H9 (cell line): ENCODE measurements around the gene APCDD1. TPM values are rescaled to one million over a fixed set of nuclear protein-coding genes. Genes with fewer than 3 reads are reported as not detected.

ENCODE experiments used
- DNase-seq: peaks from one replicate; pipeline ENCODE4 v3.0.0-alpha.2; 2017
- H2AFZ ChIP-seq: one replicate; pipeline ENCODE4 v1.6.1; 2013; ENCODE audit warnings: mild to moderate bottlenecking, low read length, control low read depth, moderate library complexity
- H2AK5ac ChIP-seq: 2 replicates; pipeline ENCODE4 v1.6.1; 2013; ENCODE audit warnings: low read length, control low read depth, mixed read lengths; ENCODE audit not compliant: insufficient read length
- H2BK120ac ChIP-seq: one replicate; pipeline ENCODE4 v1.6.1; 2013; ENCODE audit warnings: low read depth, mild to moderate bottlenecking, low read length, control low read depth, inconsistent platforms; ENCODE audit not compliant: poor library complexity, severe bottlenecking
- H2BK12ac ChIP-seq: 2 replicates; pipeline ENCODE4 v1.6.1; 2013; ENCODE audit warnings: low read length, control low read depth, mixed read lengths, low read depth; ENCODE audit not compliant: insufficient read length
- H2BK15ac ChIP-seq: 2 replicates; pipeline ENCODE4 v1.6.1; 2013; ENCODE audit warnings: low read depth, low read length, control low read depth
- H2BK20ac ChIP-seq: one replicate; pipeline ENCODE4 v1.6.1; 2013; ENCODE audit warnings: low read depth, mild to moderate bottlenecking, low read length, control low read depth, inconsistent platforms; ENCODE audit not compliant: poor library complexity, severe bottlenecking
- H2BK5ac ChIP-seq: 2 replicates; pipeline ENCODE4 v1.6.1; 2013; ENCODE audit warnings: low read length, control low read depth, mixed read lengths; ENCODE audit not compliant: insufficient read length
- H3K14ac ChIP-seq: 2 replicates; pipeline ENCODE4 v1.6.1; 2013; ENCODE audit warnings: low read length, control low read depth; ENCODE audit not compliant: insufficient read depth
- H3K18ac ChIP-seq: 2 replicates; pipeline ENCODE4 v1.6.1; 2013; ENCODE audit warnings: low read depth, mild to moderate bottlenecking, mixed read lengths, low read length, control low read depth; ENCODE audit not compliant: insufficient read length
- H3K23ac ChIP-seq: 2 replicates; pipeline ENCODE4 v1.6.1; 2013; ENCODE audit warnings: low read length, control low read depth, mixed read lengths, low read depth; ENCODE audit not compliant: insufficient read length
- H3K23me2 ChIP-seq: 2 replicates; pipeline ENCODE4 v1.6.1; 2013; ENCODE audit warnings: low read depth, mild to moderate bottlenecking, mixed read lengths, low read length, control low read depth; ENCODE audit not compliant: insufficient read length, poor library complexity, severe bottlenecking
- H3K27ac ChIP-seq: 2 replicates; pipeline ENCODE4 v1.5.1; 2013; ENCODE audit warnings: low read length, control low read depth, mixed read lengths, low read depth; ENCODE audit not compliant: insufficient read length
- H3K27me3 ChIP-seq: 2 replicates; pipeline ENCODE4 v1.6.1; 2013; ENCODE audit warnings: low read length, control low read depth, inconsistent platforms; ENCODE audit not compliant: insufficient read depth
- H3K4ac ChIP-seq: 2 replicates; pipeline ENCODE4 v1.6.1; 2013; ENCODE audit warnings: low read depth, mild to moderate bottlenecking, control low read depth, inconsistent platforms, low read length, moderate library complexity
- H3K4me1 ChIP-seq: 2 replicates; pipeline ENCODE4 v1.6.1; 2013; ENCODE audit warnings: low read length, control low read depth, inconsistent platforms; ENCODE audit not compliant: insufficient read depth
- H3K4me2 ChIP-seq: 2 replicates; pipeline ENCODE4 v1.6.1; 2013; ENCODE audit warnings: low read length, control low read depth, mixed read lengths; ENCODE audit not compliant: insufficient read length, insufficient read depth
- H3K56ac ChIP-seq: 2 replicates; pipeline ENCODE4 v1.6.1; 2013; ENCODE audit warnings: low read depth, mild to moderate bottlenecking, mixed read lengths, low read length, control low read depth; ENCODE audit not compliant: insufficient read length
- H3K79me1 ChIP-seq: 2 replicates; pipeline ENCODE4 v1.6.1; 2013; ENCODE audit warnings: low read depth, mild to moderate bottlenecking, moderate library complexity, low read length, control low read depth, inconsistent platforms; ENCODE audit not compliant: insufficient read depth, poor library complexity, severe bottlenecking
- H3K79me2 ChIP-seq: 2 replicates; pipeline ENCODE4 v1.6.1; 2013; ENCODE audit warnings: low read length, control low read depth, inconsistent platforms; ENCODE audit not compliant: insufficient read depth
- H3K9ac ChIP-seq: 2 replicates; pipeline ENCODE4 v1.6.1; 2013; ENCODE audit warnings: low read length, control low read depth, mixed read lengths; ENCODE audit not compliant: insufficient read length; ENCODE audit errors: extremely low read depth
- H3K9me3 ChIP-seq: one replicate; pipeline ENCODE4 v1.6.1; 2013; ENCODE audit warnings: low read depth, low read length, inconsistent platforms; ENCODE audit not compliant: control insufficient read depth
- H3T11ph ChIP-seq: one replicate; pipeline ENCODE4 v1.6.1; 2013; ENCODE audit warnings: mild to moderate bottlenecking, low read length, control low read depth, inconsistent platforms
- H4K20me1 ChIP-seq: one replicate; pipeline ENCODE4 v1.6.1; 2013; ENCODE audit not compliant: control insufficient read depth, insufficient read length, insufficient read depth
- H4K5ac ChIP-seq: 2 replicates; pipeline ENCODE4 v1.6.1; 2013; ENCODE audit warnings: low read depth, mild to moderate bottlenecking, mixed read lengths, low read length, control low read depth; ENCODE audit not compliant: insufficient read length
- H4K8ac ChIP-seq: replicated peaks from 2 replicates; pipeline ENCODE4 v1.6.1; 2013; ENCODE audit warnings: low read length, control low read depth, mixed read lengths, low read depth; ENCODE audit not compliant: insufficient read length
- H4K91ac ChIP-seq: 2 replicates; pipeline ENCODE4 v1.6.1; 2013; ENCODE audit warnings: low read depth, mild to moderate bottlenecking, moderate library complexity, mixed read lengths, low read length, control low read depth; ENCODE audit not compliant: insufficient read length
- H3K27ac Mint-ChIP-seq, 3 experiments: 2 replicates in 2 of 3; 3 replicates in 1 of 3; pipeline ENCODE4 v1.8.0; 2020 to 2021; ENCODE audit warnings: mixed read lengths in 3 of 3, mild to moderate bottlenecking in 1 of 3, moderate library complexity in 1 of 3
- H3K27me3 Mint-ChIP-seq: 2 replicates; pipeline ENCODE4 v1.8.0; 2021; ENCODE audit warnings: low read depth, mild to moderate bottlenecking, moderate library complexity, mixed read lengths
- H3K36me3 Mint-ChIP-seq, 3 experiments: 2 replicates in 2 of 3; 3 replicates in 1 of 3; pipeline ENCODE4 v1.8.0; 2020 to 2021; ENCODE audit warnings: low read depth in 3 of 3, mixed read lengths in 3 of 3; ENCODE audit not compliant: insufficient read depth in 1 of 3
- H3K4me1 Mint-ChIP-seq, 2 experiments: 2 replicates each; pipeline ENCODE4 v1.8.0; 2020; ENCODE audit warnings: mixed read lengths in 2 of 2
- H3K4me3 Mint-ChIP-seq, 2 experiments: 2 replicates in 1 of 2; 3 replicates in 1 of 2; pipeline ENCODE4 v1.8.0; 2020 to 2021; ENCODE audit warnings: mild to moderate bottlenecking in 2 of 2, mixed read lengths in 2 of 2, moderate library complexity in 1 of 2
- H3K9me3 Mint-ChIP-seq, 2 experiments: 2 replicates in 1 of 2; 3 replicates in 1 of 2; pipeline ENCODE4 v1.8.0; 2020; ENCODE audit warnings: mild to moderate bottlenecking in 2 of 2, mixed read lengths in 2 of 2, moderate library complexity in 1 of 2
- WGBS: extraction: QIAGEN DNeasy Blood & Tissue Kit; methylation state at CpG from one replicate; pipeline ENCODE4 v1.1.7; 2013; ENCODE audit warnings: missing lambda C conversion rate, low lambda C conversion rate, mixed read lengths; ENCODE audit not compliant: insufficient read length; ENCODE audit errors: extremely low coverage; 5-methylcytosine and 5-hydroxymethylcytosine counted together
- total RNA-seq: library from RNA; stranded (reverse); gene quantifications from 2 replicates; pipeline ENCODE4 v1.2.1, GENCODE V29; 2021
- TF ChIP-seq, protein P1 (sequence below): fragments of 200-600 bp; sonication (generic); conservative IDR thresholded peaks from 3 replicates; pipeline ENCODE4 v1.8.0; 2021; ENCODE audit warnings: antibody characterized with exemption, mild to moderate bottlenecking

APCDD1 gene
- total RNA-seq, 1 experiment from 2014 or later, result 1.8 TPM

- Histone ChIP-seq H4K8ac (no peak overlapping the region), H3K79me1 (no peaks in the 10 kb centered on the region), H2BK20ac (no peak overlapping the region), H3K79me2 (no peaks in the 10 kb centered on the region), H3K14ac (no peak overlapping the region), H3K4me1 (no peaks in the 10 kb centered on the region), H3K23ac (no peak overlapping the region), H3K4me2 (no peak overlapping the region), H4K5ac (no peak overlapping the region), H3K56ac (no peak overlapping the region), H2BK12ac (no peak overlapping the region), H3K23me2 (no peaks in the 10 kb centered on the region), H3K27ac (no peak overlapping the region), H3K9ac (no peak overlapping the region), H2AFZ (no peak overlapping the region), H2BK15ac (no peak overlapping the region), H2BK5ac (no peak overlapping the region), H2AK5ac (no peak overlapping the region), H3K27me3 (0 out of 2 replicates have a peak, but pooled peaks cover 2% of the 10 kb centered on the region), H3K9me3 (no peaks in the 10 kb centered on the region), H3K18ac (no peak overlapping the region), H3T11ph (no peak overlapping the region), H3K4ac (no peak overlapping the region), H2BK120ac (no peak overlapping the region), H4K91ac (no peak overlapping the region), H4K20me1 (no peaks in the 10 kb centered on the region)
- H3K9me3 Mint-ChIP-seq, result no peaks in the 10 kb centered on the region; a peak in 1 of 5 replicates
- H3K36me3 Mint-ChIP-seq, result peaks cover 0 to 2% (median 0%) of the 10 kb centered on the region in 3 experiments; a peak in 2 of 7 replicates
- TF ChIP-seq, protein P1, sequence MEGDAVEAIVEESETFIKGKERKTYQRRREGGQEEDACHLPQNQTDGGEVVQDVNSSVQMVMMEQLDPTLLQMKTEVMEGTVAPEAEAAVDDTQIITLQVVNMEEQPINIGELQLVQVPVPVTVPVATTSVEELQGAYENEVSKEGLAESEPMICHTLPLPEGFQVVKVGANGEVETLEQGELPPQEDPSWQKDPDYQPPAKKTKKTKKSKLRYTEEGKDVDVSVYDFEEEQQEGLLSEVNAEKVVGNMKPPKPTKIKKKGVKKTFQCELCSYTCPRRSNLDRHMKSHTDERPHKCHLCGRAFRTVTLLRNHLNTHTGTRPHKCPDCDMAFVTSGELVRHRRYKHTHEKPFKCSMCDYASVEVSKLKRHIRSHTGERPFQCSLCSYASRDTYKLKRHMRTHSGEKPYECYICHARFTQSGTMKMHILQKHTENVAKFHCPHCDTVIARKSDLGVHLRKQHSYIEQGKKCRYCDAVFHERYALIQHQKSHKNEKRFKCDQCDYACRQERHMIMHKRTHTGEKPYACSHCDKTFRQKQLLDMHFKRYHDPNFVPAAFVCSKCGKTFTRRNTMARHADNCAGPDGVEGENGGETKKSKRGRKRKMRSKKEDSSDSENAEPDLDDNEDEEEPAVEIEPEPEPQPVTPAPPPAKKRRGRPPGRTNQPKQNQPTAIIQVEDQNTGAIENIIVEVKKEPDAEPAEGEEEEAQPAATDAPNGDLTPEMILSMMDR, result no peak
- H3K27me3 Mint-ChIP-seq, result peaks cover 6% of the 10 kb centered on the region
- WGBS, result no CpG with 5 or more reads among the region's 4 CpGs
- H3K4me1 Mint-ChIP-seq, result peaks cover 6 to 12% of the 10 kb centered on the region in 2 experiments; a peak in 3 of 4 replicates
- H3K4me3 Mint-ChIP-seq, result no peak overlapping the region; a peak in 1 of 5 replicates
- no peak overlapping the region for H3K27ac Mint-ChIP-seq
- no peak for DNase-seq
These were observed 33.6 kb downstream of the APCDD1 start for GRCh38 chr18:10488017-10488416.
